Small intestine (tissue), 7 donors: ENCODE measurements around the gene SPTBN5. TPM values are rescaled to one million over a fixed set of nuclear protein-coding genes. Genes with fewer than 3 reads are reported as not detected.

Source experiments
- DNase-seq, 2 donors: peaks; one replicate each; pipeline versions ENCODE4 v3.0.0 to v3.0.0-alpha.2; 2013
- FAIRE-seq: peaks from 2 replicates; lab custom pipeline; 2012; peaks lifted over from hg19 to GRCh38; lab: Jason Lieb, UNC
- H3K27ac ChIP-seq, 3 donors: one replicate each; pipeline ENCODE4 v1.5.1; 2013; ENCODE audit warnings: low read length in 2 of 3, mild to moderate bottlenecking in 2 of 3, control low read depth in 1 of 3, inconsistent platforms in 1 of 3, low read depth in 1 of 3, moderate library complexity in 1 of 3
- H3K27me3 ChIP-seq, 3 donors: one replicate each; pipeline ENCODE4 v1.6.1; 2013; ENCODE audit warnings: low read length in 3 of 3, inconsistent platforms in 1 of 3; ENCODE audit not compliant: control insufficient read depth in 3 of 3, insufficient read depth in 3 of 3
- H3K36me3 ChIP-seq, 3 donors: one replicate each; pipeline ENCODE4 v1.6.1; 2013; ENCODE audit warnings: low read length in 3 of 3, inconsistent platforms in 1 of 3, low read depth in 1 of 3, mild to moderate bottlenecking in 1 of 3, moderate library complexity in 1 of 3; ENCODE audit not compliant: control insufficient read depth in 3 of 3, insufficient read depth in 2 of 3
- H3K4me1 ChIP-seq, 3 donors: one replicate each; pipeline ENCODE4 v1.6.1; 2013; ENCODE audit warnings: low read length in 2 of 3, inconsistent platforms in 1 of 3, low read depth in 1 of 3, mild to moderate bottlenecking in 1 of 3, moderate library complexity in 1 of 3; ENCODE audit not compliant: control insufficient read depth in 3 of 3, insufficient read depth in 2 of 3
- H3K4me3 ChIP-seq, 3 donors: one replicate each; pipeline ENCODE4 v1.5.1; 2013; ENCODE audit warnings: low read length in 3 of 3, control low read depth in 1 of 3, inconsistent platforms in 1 of 3, low read depth in 1 of 3, mild to moderate bottlenecking in 1 of 3, moderate library complexity in 1 of 3
- H3K9me3 ChIP-seq, 2 donors: one replicate each; pipeline ENCODE4 v1.6.1; 2013; ENCODE audit warnings: low read depth in 1 of 2, low read length in 1 of 2; ENCODE audit not compliant: control insufficient read depth in 2 of 2, insufficient read depth in 1 of 2
- WGBS, 3 donors: extraction: QIAGEN DNeasy Blood & Tissue Kit; methylation state at CpG; one replicate each; pipeline ENCODE4 v1.1.7; 2013; 5-methylcytosine and 5-hydroxymethylcytosine counted together
- polyA plus RNA-seq, 4 donors: library from polyadenylated mRNA; stranded (reverse) in 3 of 4; unstranded in 1 of 4; fragments of 200-250 nt in 3 of 4; fragments of 120-200 nt in 1 of 4; gene quantifications; one replicate each; pipeline versions ENCODE4 v1.2.1 to v1.2.3, GENCODE V29; 2013
- donor health status: healthy with polysubstance abuse.
- donor health status: control.
- donor health status: control.
- donor health status: Bipolar disorder and iron deficiency.
- donor health status: healthy.

The SPTBN5 gene
- polyA plus RNA-seq, 4 donors, result 0.45 to 1.6 (median 0.57) TPM

GRCh38 chr15:41936155-41936554, 42.3 kb upstream of the SPTBN5 start:
- H3K4me1 ChIP-seq, result peaks cover 0 to 27% (median 2%) of the 10 kb centered on the region in 3 donors
- no peak for FAIRE-seq

GRCh38 chr15:41935566-41936020, 41.7 kb upstream of the SPTBN5 start:
- Histone ChIP-seq H3K9me3 (no peaks in the 10 kb centered on the region), H3K36me3 (peaks cover 0 to 29% (median 2%) of the 10 kb centered on the region in 3 donors), H3K4me3 (no peak overlapping the region), H3K27ac (peak overlapping the region in 2 of 3 donors; percentile 39 to 79), H3K27me3 (no peaks in the 10 kb centered on the region), H3K4me1 (peaks cover 0 to 28% (median 1%) of the 10 kb centered on the region in 3 donors)
- 59 to 71% (median 66%) methylated on average over 5 of the region's 5 CpGs for WGBS, 3 donors
- FAIRE-seq (no peak), DNase-seq (no peak)

More at GRCh38 chr15:41936155-41936554, 42.3 kb upstream of the SPTBN5 start:
- no peaks in the 10 kb centered on the region for H3K9me3 ChIP-seq
- no peak for DNase-seq
- peaks cover 0 to 29% (median 2%) of the 10 kb centered on the region in 3 donors for H3K36me3 ChIP-seq
- no peaks in the 10 kb centered on the region for H3K27me3 ChIP-seq
- H3K27ac ChIP-seq, result peak overlapping the region in 1 of 3 donors; percentile 79
- 86 to 94% (median 87%) methylated on average over 3 of the region's 3 CpGs for WGBS, 3 donors
- no peak overlapping the region for H3K4me3 ChIP-seq

- DNase-seq (peak in 1 of 2 donors; percentile 43), FAIRE-seq (no peak)
- peak overlapping the region in 2 of 3 donors; percentile 53 to 79 for H3K27ac ChIP-seq
- H3K27me3 ChIP-seq, result no peaks in the 10 kb centered on the region
- peaks cover 0 to 22% (median 0%) of the 10 kb centered on the region in 3 donors for H3K36me3 ChIP-seq
- 60 to 81% (median 62%) methylated on average over 4 of the region's 4 CpGs for WGBS, 3 donors
- no peak overlapping the region for H3K4me3 ChIP-seq
- H3K4me1 ChIP-seq, result peaks cover 0 to 35% (median 5%) of the 10 kb centered on the region in 3 donors
- H3K9me3 ChIP-seq, result no peaks in the 10 kb centered on the region
Measured at GRCh38 chr15:41934843-41935242, 41.0 kb upstream of the SPTBN5 start.

GRCh38 chr15:41933771-41934170, 39.9 kb upstream of the SPTBN5 start:
- Histone ChIP-seq H3K27me3 (no peaks in the 10 kb centered on the region), H3K4me1 (peaks cover 0 to 45% (median 12%) of the 10 kb centered on the region in 3 donors), H3K9me3 (no peaks in the 10 kb centered on the region), H3K4me3 (no peak overlapping the region), H3K36me3 (peaks cover 0 to 27% (median 0%) of the 10 kb centered on the region in 3 donors), H3K27ac (peak overlapping the region in 1 of 3 donors; percentile 79)
- FAIRE-seq, result no peak
- DNase-seq, result peak; percentile 43 to 64
- 45 to 66% (median 51%) methylated on average over 10 of the region's 10 CpGs for WGBS, 3 donors

- WGBS, 3 donors, result 78 to 86% (median 82%) methylated on average over 7 of the region's 7 CpGs
- Histone ChIP-seq H3K27ac (peak overlapping the region in 1 of 3 donors; percentile 79), H3K9me3 (no peaks in the 10 kb centered on the region), H3K27me3 (no peaks in the 10 kb centered on the region), H3K4me3 (no peak overlapping the region), H3K4me1 (peaks cover 0 to 49% (median 13%) of the 10 kb centered on the region in 3 donors), H3K36me3 (peaks cover 0 to 30% (median 0%) of the 10 kb centered on the region in 3 donors)
- no peak for DNase-seq
- no peak for FAIRE-seq
Measured at GRCh38 chr15:41933326-41933725, 39.5 kb upstream of the SPTBN5 start.

GRCh38 chr15:41932511-41933289, 38.8 kb upstream of the SPTBN5 start:
- FAIRE-seq (no peak), DNase-seq (peak in 1 of 2 donors; percentile 56)
- Histone ChIP-seq H3K4me3 (no peak overlapping the region), H3K36me3 (peaks cover 0 to 30% (median 0%) of the 10 kb centered on the region in 3 donors), H3K27me3 (no peaks in the 10 kb centered on the region), H3K4me1 (peaks cover 0 to 55% (median 16%) of the 10 kb centered on the region in 3 donors), H3K27ac (peak overlapping the region in 1 of 3 donors; percentile 79), H3K9me3 (no peaks in the 10 kb centered on the region)
- 73 to 78% (median 76%) methylated on average over 16 of the region's 16 CpGs for WGBS, 3 donors

GRCh38 chr15:41932101-41932500, 38.2 kb upstream of the SPTBN5 start:
- FAIRE-seq (no peak), DNase-seq (no peak)
- Histone ChIP-seq H3K4me3 (no peak overlapping the region), H3K27me3 (no peaks in the 10 kb centered on the region), H3K36me3 (peaks cover 0 to 28% (median 0%) of the 10 kb centered on the region in 3 donors), H3K9me3 (no peaks in the 10 kb centered on the region), H3K27ac (no peak overlapping the region), H3K4me1 (peaks cover 0 to 61% (median 16%) of the 10 kb centered on the region in 3 donors)
- 94 to 98% (median 95%) methylated on average over 9 of the region's 9 CpGs for WGBS, 3 donors

- Histone ChIP-seq H3K4me3 (no peak overlapping the region), H3K9me3 (no peaks in the 10 kb centered on the region), H3K4me1 (peaks cover 3 to 73% (median 22%) of the 10 kb centered on the region in 3 donors), H3K27me3 (no peaks in the 10 kb centered on the region), H3K36me3 (peaks cover 0 to 19% (median 0%) of the 10 kb centered on the region in 3 donors), H3K27ac (peak overlapping the region in 1 of 3 donors; percentile 75)
- DNase-seq (no peak), FAIRE-seq (no peak)
- 89 to 98% (median 97%) methylated on average over 2 of the region's 2 CpGs for WGBS, 3 donors
Measured at GRCh38 chr15:41930867-41931222, 37.0 kb upstream of the SPTBN5 start.
